Neutrophil (primary cell): ENCODE results near the gene TK1.

Experiments used
- H3K27ac ChIP-seq: fragments of 200-600 bp; sonication (generic); 2 replicates; pipeline ENCODE4 v1.5.1; 2016; ENCODE audit warnings: mild to moderate bottlenecking, moderate library complexity
- H3K27me3 ChIP-seq: fragments of 200-600 bp; sonication (generic); 2 replicates; pipeline ENCODE4 v1.6.0; 2016; ENCODE audit warnings: mild to moderate bottlenecking
- H3K36me3 ChIP-seq: fragments of 200-600 bp; sonication (generic); 2 replicates; pipeline ENCODE4 v1.5.1; 2017
- H3K4me1 ChIP-seq, 2 experiments: fragments of 200-600 bp in 1 of 2; sonication (generic) in 1 of 2; 1 replicate in 1 of 2; 2 replicates in 1 of 2; pipeline versions ENCODE4 v1.5.1 to v1.6.1; 2013 to 2016; ENCODE audit warnings: low read depth in 1 of 2, low read length in 1 of 2, mild to moderate bottlenecking in 1 of 2, moderate library complexity in 1 of 2; ENCODE audit not compliant: control insufficient read depth in 1 of 2, insufficient read depth in 1 of 2
- H3K4me3 ChIP-seq, 2 experiments: fragments of 200-600 bp in 1 of 2; sonication (generic) in 1 of 2; 1 replicate in 1 of 2; 2 replicates in 1 of 2; pipeline ENCODE4 v1.5.1; 2013 to 2016; ENCODE audit warnings: low read depth in 1 of 2, low read length in 1 of 2, mild to moderate bottlenecking in 1 of 2, moderate library complexity in 1 of 2
- H3K9me3 ChIP-seq: fragments of 200-600 bp; sonication (generic); 2 replicates; pipeline ENCODE4 v1.5.1; 2016
- CTCF ChIP-seq: fragments of 200-600 bp; sonication (generic); IDR thresholded peaks from 2 replicates; pipeline ENCODE4 v1.5.1; 2016; ENCODE audit warnings: antibody characterized with exemption

Gene TK1

GRCh38 chr17:78226759-78227454, 40.1 kb upstream of the TK1 start:
- peaks cover 30% of the 10 kb centered on the region for H3K36me3 ChIP-seq
- H3K9me3 ChIP-seq: no peaks in the 10 kb centered on the region
- no peak for TF ChIP-seq CTCF
- no peak overlapping the region for H3K4me3 ChIP-seq
- peaks cover 58% of the 10 kb centered on the region for H3K27me3 ChIP-seq
- no peak overlapping the region for H3K27ac ChIP-seq
- H3K4me1 ChIP-seq: peaks cover 4 to 9% of the 10 kb centered on the region in 2 experiments

DNA sequence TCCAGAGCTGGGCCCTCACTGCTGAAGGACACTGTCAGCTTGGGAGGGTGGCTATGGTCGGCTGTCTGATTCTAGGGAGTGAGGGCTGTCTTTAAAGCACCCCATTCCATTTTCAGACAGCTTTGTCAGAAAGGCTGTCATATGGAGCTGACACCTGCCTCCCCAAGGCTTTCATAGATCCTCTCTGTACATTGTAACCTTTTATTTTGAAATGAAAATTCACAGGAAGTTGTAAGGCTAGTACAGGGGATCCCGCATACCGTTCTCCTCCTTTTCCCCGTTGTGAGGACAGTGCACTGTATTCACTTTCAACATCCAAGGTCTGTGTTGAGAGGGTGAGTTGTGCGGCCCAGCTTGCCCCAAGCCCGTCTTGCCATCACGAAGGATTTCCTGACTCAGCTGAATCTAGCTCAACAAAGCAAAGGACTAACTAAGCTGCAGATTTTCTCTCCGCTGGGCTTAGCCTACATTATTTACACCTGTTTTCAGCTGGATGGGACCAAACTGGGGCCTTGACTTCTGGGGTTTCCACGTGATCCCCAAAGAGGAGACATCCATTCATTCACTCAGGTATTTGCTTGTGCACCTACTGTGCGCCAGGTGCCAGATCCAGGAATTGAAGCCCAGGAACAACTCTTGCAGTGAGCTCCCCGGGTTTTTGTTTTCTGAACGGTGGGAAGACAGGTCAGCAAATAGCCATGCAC, 39.4 kb upstream of the TK1 start:
- Histone ChIP-seq H3K4me1 (peaks cover 4 to 9% of the 10 kb centered on the region in 2 experiments), H3K4me3 (no peak overlapping the region), H3K36me3 (peaks cover 37% of the 10 kb centered on the region), H3K9me3 (no peaks in the 10 kb centered on the region), H3K27ac (no peak overlapping the region), H3K27me3 (peaks cover 51% of the 10 kb centered on the region)
- TF ChIP-seq CTCF: no peak

DNA sequence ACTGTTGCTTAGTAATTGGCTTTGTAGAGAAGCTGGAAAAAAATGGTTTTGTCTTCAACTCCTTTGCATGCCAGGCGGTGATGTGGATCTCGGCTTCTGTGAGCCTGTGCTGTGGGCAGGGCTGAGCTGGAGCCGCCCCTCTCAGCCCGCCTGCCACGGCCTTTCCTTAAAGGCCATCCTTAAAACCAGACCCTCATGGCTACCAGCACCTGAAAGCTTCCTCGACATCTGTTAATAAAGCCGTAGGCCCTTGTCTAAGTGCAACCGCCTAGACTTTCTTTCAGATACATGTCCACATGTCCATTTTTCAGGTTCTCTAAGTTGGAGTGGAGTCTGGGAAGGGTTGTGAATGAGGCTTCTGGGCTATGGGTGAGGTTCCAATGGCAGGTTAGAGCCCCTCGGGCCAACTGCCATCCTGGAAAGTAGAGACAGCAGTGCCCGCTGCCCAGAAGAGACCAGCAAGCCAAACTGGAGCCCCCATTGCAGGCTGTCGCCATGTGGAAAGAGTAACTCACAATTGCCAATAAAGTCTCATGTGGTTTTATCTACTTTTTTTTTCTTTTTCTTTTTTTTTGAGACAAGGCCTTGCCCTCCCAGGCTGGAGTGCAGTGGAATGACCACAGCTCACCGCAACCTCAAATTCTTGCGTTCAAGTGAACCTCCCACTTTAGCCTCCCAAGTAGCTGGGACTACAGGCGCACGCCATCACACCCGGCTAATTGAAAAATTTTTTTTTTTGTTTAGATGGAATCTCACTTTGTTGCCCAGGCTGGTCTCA, 38.4 kb upstream of the TK1 start:
- no peak for TF ChIP-seq CTCF
- H3K4me1 ChIP-seq: peaks cover 4 to 9% of the 10 kb centered on the region in 2 experiments
- no peak overlapping the region for H3K4me3 ChIP-seq
- peaks cover 43% of the 10 kb centered on the region for H3K36me3 ChIP-seq
- H3K27ac ChIP-seq: no peak overlapping the region
- H3K27me3 ChIP-seq: peaks cover 42% of the 10 kb centered on the region
- H3K9me3 ChIP-seq: no peaks in the 10 kb centered on the region

DNA sequence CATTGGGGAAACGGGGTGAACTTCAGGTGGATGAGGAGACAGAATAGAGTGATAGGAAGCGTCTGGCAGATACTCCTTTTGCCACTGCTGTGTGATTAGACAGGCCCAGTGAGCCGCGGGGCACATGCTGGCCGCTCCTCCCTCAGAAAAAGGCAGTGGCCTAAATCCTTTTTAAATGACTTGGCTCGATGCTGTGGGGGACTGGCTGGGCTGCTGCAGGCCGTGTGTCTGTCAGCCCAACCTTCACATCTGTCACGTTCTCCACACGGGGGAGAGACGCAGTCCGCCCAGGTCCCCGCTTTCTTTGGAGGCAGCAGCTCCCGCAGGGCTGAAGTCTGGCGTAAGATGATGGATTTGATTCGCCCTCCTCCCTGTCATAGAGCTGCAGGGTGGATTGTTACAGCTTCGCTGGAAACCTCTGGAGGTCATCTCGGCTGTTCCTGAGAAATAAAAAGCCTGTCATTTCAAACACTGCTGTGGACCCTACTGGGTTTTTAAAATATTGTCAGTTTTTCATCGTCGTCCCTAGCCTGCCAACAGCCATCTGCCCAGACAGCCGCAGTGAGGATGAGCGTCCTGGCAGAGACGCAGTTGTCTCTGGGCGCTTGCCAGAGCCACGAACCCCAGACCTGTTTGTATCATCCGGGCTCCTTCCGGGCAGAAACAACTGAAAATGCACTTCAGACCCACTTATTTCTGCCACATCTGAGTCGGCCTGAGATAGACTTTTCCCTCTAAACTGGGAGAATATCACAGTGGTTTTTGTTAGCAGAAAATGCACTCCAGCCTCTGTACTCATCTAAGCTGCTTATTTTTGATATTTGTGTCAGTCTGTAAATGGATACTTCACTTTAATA, 37.6 kb upstream of the TK1 start:
- Histone ChIP-seq H3K36me3 (peaks cover 49% of the 10 kb centered on the region), H3K27me3 (peaks cover 34% of the 10 kb centered on the region), H3K9me3 (no peaks in the 10 kb centered on the region), H3K27ac (no peak overlapping the region), H3K4me3 (no peak overlapping the region), H3K4me1 (peaks cover 4 to 9% of the 10 kb centered on the region in 2 experiments)
- TF ChIP-seq CTCF: no peak

DNA sequence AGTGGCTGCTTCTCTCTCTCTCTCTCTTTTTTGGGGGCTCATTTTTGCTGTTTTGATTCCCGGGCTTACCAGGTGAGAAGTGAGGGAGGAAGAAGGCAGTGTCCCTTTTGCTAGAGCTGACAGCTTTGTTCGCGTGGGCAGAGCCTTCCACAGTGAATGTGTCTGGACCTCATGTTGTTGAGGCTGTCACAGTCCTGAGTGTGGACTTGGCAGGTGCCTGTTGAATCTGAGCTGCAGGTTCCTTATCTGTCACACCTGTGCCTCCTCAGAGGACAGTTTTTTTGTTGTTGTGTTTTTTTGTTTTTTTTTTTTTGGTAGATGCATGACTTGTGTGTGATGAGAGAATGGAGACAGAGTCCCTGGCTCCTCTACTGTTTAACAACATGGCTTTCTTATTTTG, 36.9 kb upstream of the TK1 start:
- Histone ChIP-seq H3K4me3 (no peak overlapping the region), H3K36me3 (peaks cover 52% of the 10 kb centered on the region), H3K4me1 (peaks cover 4 to 9% of the 10 kb centered on the region in 2 experiments), H3K27ac (no peak overlapping the region), H3K9me3 (no peaks in the 10 kb centered on the region), H3K27me3 (peaks cover 27% of the 10 kb centered on the region)
- TF ChIP-seq CTCF: no peak
